HG02943 (cell line): ENCODE measurements around the gene CSNK2B.

Experiments
- ATAC-seq: cut with Tn5 transposase; IDR thresholded peaks from one replicate; pipeline ENCODE4 v1.9.1; 2021; ENCODE audit warnings: mild to moderate bottlenecking, low read depth, moderate library complexity; ENCODE audit not compliant: unreplicated experiment

Gene CSNK2B

DNA sequence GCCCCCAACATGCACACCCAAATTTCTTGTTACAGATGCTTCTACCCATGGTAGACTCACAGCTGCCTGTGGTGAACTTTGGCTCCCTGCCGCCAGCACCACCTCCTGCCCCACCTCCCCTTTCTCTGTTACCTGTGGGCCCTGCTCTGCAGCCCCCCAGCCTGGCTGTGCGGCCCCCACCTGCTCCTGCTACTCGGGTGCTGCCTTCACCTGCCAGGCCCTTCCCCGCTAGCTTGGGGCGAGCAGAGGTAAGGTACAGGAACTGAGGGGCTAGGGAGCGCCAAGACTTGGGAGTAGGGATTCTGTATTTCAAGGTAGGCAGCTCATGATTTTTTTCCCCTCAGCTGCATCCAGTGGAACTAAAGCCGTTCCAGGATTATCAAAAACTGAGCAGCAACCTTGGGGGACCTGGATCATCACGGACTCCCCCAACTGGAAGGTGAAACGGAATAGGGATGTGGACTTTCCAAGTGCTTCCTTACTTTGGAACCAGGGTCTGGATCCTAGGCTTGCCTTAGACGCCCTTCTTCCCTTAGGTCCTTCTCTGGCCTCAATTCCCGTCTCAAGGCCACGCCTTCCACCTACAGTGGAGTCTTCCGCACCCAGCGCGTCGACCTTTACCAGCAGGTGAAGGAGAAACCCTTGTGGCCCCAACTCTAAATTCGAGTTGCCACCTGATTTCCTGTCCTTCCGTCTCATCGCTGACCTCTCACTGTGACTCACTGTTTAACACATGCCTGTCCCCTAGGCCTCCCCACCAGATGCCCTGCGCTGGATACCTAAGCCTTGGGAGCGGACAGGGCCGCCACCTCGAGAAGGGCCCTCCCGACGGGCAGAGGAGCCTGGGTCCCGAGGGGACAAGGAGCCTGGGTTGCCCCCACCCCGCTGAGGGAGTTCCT, 28.9 kb upstream of the CSNK2B start:
- no peak for ATAC-seq

DNA sequence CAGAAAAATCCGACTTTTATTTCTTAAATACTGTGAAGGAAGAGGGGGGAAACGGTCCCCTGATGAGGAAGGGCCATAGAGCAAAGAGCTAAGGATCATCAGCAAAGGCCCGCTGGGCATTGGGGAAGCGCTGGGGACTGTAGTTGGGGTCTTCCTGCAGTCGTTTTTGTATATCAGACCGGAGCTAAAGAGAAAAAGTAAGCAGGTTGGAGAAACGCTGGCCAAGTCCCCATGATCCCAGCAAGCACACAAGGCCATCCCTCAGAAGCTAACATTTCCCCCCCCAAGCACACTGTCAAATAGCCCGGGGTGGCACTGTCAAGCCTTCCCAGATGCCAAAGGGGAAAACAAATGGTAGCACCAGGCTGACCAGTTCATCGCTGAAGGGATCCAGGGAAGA, 26.8 kb upstream of the CSNK2B start:
- no peak for ATAC-seq

DNA sequence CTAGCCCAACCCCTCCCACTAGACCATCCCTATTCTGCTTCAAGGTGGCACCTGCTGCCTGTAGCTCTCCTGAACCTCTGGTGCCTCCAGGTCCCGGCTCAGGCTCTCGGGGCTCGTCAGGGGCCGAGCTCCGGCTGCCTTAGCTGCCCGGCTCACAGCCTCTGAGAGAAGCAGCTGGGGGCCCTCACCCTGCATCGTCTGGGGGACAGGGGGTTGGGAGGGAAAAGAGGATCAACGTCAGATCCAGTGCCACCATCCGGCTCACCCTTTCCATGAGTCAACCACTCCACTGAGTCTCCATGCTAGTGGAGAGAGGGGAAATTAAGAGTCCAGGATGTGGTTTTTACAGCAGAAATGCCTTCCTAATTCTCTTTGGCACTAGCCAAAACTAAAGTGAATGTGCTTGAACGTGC, 26.4 kb upstream of the CSNK2B start:
- no peak for ATAC-seq

- no peak for ATAC-seq
Observed at GRCh38 chr6:31640612-31641011, 25.3 kb upstream of the CSNK2B start.

- no peak for ATAC-seq
Observed at GRCh38 chr6:31641370-31641769, 24.5 kb upstream of the CSNK2B start.

- no peak for ATAC-seq
Observed at GRCh38 chr6:31642798-31643570, 22.9 kb upstream of the CSNK2B start.

DNA sequence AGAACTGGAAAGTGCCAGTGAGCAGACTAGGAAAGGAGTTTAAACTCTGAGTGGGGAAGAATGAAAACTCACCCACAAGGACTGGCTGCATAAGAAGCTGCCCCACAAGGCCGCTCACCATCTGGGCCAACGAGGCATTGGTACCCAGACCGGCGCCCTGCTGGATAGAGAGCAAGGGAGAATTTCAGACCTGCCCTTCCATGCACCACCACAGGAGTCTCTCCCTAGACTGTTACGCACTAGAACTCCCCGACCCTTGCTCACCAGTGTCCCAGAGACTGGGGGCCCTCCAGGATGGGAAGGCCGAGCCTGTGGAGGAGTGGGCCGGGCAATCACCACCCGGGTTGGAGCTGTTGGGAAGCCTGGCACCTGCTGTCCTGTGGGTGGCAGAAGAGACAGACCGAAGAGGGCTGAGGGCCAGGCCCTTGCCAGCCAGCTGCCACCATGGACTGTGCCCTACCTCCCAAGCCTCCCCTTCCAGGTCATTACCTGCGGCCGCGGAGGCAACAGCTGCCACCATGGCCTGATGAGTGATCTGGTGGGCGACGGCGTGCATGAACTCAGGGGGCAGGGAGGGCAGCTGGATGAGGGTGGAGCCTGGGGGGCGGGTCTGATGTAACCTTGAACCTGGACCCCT, 21.9 kb upstream of the CSNK2B start:
- no peak for ATAC-seq

DNA sequence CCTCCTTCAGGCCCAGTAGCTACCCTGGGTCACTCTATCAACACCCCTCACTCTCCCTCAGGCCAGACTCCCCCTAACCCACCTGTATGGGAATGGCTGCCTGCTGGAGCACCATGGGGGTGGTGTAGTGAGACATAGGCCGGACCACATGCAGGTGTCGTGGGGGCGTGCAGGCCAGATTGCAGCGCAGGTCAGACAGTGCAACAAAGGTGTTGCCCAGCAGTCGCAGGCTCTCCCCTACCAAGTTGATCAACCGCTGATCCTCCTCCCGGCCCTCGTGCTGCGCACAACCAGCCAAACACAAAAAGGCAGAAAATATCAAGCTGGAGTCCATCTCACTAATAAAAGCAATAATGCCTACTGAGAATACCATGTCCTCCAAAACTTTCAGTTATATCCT, 20.6 kb upstream of the CSNK2B start:
- no peak for ATAC-seq

DNA sequence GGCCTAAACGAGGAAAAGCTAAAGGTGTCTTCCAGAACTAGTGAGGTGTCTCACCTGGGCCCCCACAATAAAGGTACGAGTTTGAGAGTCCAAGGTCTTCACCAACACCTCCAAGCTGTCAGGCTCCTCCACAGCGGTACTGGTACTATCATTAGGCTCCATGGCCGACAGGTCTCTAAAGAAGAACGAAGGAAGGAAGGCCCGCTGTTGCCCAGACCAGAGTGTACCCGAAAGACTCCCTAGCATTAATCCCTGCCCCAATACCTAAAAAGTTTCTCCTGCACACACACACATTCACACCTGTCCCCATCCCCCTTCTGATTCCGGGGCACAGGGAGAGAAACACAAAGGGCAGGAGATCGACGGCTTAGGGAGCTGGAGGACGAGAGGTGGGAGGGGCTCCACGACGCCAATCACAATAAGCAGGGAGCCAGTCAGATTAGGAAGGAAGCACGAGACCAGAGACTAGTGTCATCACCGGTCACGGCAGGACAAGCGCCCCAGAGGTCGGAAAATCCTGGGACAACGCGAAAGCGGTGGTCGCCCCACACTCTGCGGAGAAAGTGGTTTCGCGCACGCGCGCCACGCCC, 14.2 kb upstream of the CSNK2B start:
- ATAC-seq: peak; percentile 27

- peak; percentile 68 for ATAC-seq
Observed at GRCh38 chr6:31652925-31653724, 12.8 kb upstream of the CSNK2B start.

- ATAC-seq: no peak
Observed at GRCh38 chr6:31654574-31655348, 11.1 kb upstream of the CSNK2B start.

- ATAC-seq: no peak
Observed at GRCh38 chr6:31655349-31656237, 10.3 kb upstream of the CSNK2B start, which contains the start of gene APOM. Gene APOM, plus strand, starts transcription at chr6:31655894. Its CDS starts 73 bp downstream, at chr6:31655967.

GRCh38 chr6:31657406-31658157, 8.3 kb upstream of the CSNK2B start:
- no peak for ATAC-seq

GRCh38 chr6:31658158-31658688, 7.7 kb upstream of the CSNK2B start:
- no peak for ATAC-seq

- ATAC-seq: no peak
Observed at GRCh38 chr6:31658983-31659648, 6.8 kb upstream of the CSNK2B start.

DNA sequence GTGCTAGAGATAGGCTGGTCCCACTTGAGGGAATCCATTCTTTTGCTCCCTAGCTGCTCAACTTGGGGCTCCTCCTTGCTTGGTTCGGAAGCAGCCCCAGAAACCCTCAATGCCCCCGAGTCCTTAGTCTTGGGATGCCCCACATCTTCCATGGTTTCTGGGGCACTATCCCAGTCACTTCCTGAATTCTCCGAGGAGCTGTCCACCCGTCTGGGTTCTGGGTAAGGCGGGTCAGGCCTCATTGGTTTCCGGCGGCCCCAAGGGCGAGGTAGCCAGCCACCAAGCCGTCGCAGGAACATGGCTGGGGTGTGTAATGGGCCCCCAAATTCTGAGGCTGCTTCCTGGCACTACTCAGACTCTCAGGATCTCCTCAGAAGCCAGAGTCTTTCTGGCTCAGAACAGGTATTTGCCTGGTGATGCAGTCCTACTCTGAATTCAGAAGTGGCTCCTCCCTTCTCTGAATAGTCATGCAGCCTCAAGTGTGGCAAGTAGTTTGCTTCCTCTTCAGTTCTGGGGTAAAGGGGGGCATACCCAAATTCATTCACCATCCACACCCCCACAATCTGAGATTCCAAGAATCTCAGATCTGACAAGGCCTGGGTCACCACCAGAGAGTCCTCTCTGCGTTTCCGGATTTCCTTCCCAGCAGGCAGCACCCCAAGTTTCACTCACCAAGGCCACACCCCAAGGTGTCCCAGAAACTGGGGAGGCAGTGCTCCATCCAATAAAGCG, 6.1 kb upstream of the CSNK2B start:
- no peak for ATAC-seq
